GM10266 (cell line): ENCODE data around the gene C1QBP.
"Not testable (repeated sequence)": the region's sequence is repeated elsewhere in the genome, so short reads cannot be mapped to it uniquely, and the experiment has no call there.

ENCODE experiments used
- DNase-seq: peaks from one replicate; pipeline ENCODE4 v3.0.0; 2012; ENCODE audit errors: extremely low spot score
- TF ChIP-seq, protein P1 (sequence below): IDR thresholded peaks from 2 replicates; pipeline ENCODE4 v1.5.1; 2012; ENCODE audit warnings: mild to moderate bottlenecking, low read depth; ENCODE audit not compliant: control insufficient read depth, insufficient read depth; ENCODE audit errors: missing control alignments

The C1QBP gene

GRCh38 chr17:5431949-5432556 is 6.9 kb downstream of the C1QBP start:
- TF ChIP-seq, protein P1, sequence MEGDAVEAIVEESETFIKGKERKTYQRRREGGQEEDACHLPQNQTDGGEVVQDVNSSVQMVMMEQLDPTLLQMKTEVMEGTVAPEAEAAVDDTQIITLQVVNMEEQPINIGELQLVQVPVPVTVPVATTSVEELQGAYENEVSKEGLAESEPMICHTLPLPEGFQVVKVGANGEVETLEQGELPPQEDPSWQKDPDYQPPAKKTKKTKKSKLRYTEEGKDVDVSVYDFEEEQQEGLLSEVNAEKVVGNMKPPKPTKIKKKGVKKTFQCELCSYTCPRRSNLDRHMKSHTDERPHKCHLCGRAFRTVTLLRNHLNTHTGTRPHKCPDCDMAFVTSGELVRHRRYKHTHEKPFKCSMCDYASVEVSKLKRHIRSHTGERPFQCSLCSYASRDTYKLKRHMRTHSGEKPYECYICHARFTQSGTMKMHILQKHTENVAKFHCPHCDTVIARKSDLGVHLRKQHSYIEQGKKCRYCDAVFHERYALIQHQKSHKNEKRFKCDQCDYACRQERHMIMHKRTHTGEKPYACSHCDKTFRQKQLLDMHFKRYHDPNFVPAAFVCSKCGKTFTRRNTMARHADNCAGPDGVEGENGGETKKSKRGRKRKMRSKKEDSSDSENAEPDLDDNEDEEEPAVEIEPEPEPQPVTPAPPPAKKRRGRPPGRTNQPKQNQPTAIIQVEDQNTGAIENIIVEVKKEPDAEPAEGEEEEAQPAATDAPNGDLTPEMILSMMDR: no peak
- no peak for DNase-seq

DNA sequence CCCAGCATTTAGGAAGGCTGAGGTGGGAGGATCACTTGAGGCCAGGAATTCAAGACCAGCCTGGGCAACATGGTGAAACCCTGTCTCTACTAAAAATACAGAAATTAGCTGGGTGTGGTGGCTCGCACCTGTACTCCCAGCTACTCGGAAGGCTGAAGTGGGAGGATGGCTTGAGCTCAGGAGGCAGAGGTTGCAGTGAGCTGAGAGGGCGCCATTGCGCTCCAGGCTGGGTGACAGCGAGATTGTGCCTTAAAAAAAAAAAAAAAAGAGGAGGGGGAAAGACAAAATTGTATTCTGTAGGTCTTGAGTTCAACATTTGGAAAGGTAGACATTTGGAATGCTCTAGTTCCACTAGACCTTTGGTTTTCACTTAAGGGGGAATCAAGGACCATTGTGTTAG is 7.7 kb downstream of the C1QBP start:
- not testable (repeated sequence) for DNase-seq

- TF ChIP-seq, protein P1: no peak
- DNase-seq: no peak
These were observed 8.4 kb downstream of the C1QBP start for GRCh38 chr17:5430413-5430999.

- TF ChIP-seq, protein P1: no peak
- no peak for DNase-seq
These were observed 9.6 kb downstream of the C1QBP start for GRCh38 chr17:5429191-5429887.

DNA sequence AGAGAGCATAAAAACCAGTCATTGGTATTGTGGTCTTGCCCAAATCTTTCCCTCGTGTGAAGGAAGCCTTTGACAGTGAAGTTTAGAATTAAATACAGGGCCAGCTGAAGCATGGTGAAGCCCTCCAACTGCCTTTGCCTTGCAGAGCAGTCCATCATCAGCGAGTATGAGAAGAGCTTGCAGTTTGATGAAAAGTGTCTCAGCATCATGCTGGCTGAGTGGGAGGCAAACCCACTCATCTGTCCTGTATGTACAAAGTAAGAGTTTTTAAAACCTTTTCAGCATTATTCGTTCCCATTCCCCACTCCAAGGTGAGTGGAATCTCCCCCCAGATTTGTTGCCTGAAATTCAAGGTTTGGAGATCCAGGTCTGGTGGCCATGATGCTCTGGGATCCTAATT is 13.1 kb downstream of the C1QBP start:
- no peak for DNase-seq
- TF ChIP-seq, protein P1: no peak

DNA sequence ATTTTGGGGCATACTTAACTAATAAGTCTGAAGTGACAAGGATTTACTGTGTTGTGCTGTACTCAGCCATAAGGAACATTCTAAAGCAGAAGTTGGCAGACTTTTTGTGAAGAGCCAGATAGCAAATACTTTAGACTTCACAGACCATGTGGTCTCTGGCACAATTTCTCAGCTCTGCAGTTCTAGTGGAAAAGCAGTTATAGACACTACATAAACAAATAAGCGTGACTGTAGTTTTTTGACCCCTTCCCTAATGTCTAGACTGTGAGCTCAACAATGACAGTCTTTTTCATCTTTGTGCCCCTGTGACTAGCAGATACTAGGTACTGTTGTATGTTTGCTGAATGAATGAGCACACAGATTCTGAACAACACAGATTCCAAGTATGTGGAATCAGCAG is 14.0 kb downstream of the C1QBP start:
- TF ChIP-seq, protein P1: no peak
- DNase-seq: no peak

GRCh38 chr17:5422505-5422904 is 16.4 kb downstream of the C1QBP start:
- DNase-seq: no peak
- TF ChIP-seq, protein P1: no peak
